Transverse colon (tissue), 4 donors: ENCODE results near the gene SSPN. TPM values are rescaled to one million over a fixed set of nuclear protein-coding genes. Genes with fewer than 3 reads are reported as not detected.

Experiments used
- DNase-seq: peaks from one replicate; pipeline ENCODE4 v3.0.0-alpha.2; 2019
- H3K27ac ChIP-seq, 4 donors: fragments of 200-600 bp; sonication (generic); 2 replicates each; pipeline ENCODE4 v1.5.1; 2016 to 2018; ENCODE audit warnings: inconsistent platforms in 4 of 4
- H3K27me3 ChIP-seq: fragments of 200-600 bp; sonication (generic); 2 replicates; pipeline ENCODE4 v1.5.1; 2017; ENCODE audit warnings: inconsistent platforms
- H3K36me3 ChIP-seq, 4 donors: fragments of 200-600 bp; sonication (generic); 2 replicates each; pipeline ENCODE4 v1.5.1; 2017 to 2019; ENCODE audit warnings: inconsistent platforms in 4 of 4
- H3K4me1 ChIP-seq, 4 donors: fragments of 200-600 bp; sonication (generic); 2 replicates each; pipeline ENCODE4 v1.5.1; 2017 to 2020; ENCODE audit warnings: inconsistent platforms in 4 of 4
- H3K4me3 ChIP-seq, 4 donors: fragments of 200-600 bp; sonication (generic); 1 replicate in 1 of 4; 2 replicates in 3 of 4; pipeline versions ENCODE4 v1.5.1 to v1.6.1; 2017 to 2019; ENCODE audit warnings: inconsistent platforms in 4 of 4
- H3K9me3 ChIP-seq, 2 donors: fragments of 200-600 bp; sonication (generic); 2 replicates each; pipeline ENCODE4 v1.5.1; 2017 to 2019; ENCODE audit warnings: inconsistent platforms in 2 of 2
- EP300 ChIP-seq: sonication (generic); formaldehyde crosslinking; IDR thresholded peaks from one replicate; pipeline ENCODE4 v1.6.1; 2017; ENCODE audit warnings: antibody characterized with exemption, low read depth
- POLR2A ChIP-seq: fragments of 450-650 bp; IDR thresholded peaks from one replicate; pipeline ENCODE4 v1.6.1; 2016; ENCODE audit warnings: antibody characterized with exemption, mild to moderate bottlenecking, moderate library complexity
- POLR2AphosphoS5 ChIP-seq, 3 donors: sonication (generic); formaldehyde crosslinking; IDR thresholded peaks; one replicate each; pipeline ENCODE4 v1.6.1; 2016; ENCODE audit warnings: antibody characterized with exemption in 3 of 3
- WGBS, 2 donors: methylation state at CpG; one replicate each; pipeline ENCODE4 v1.1.5; 2018; ENCODE audit warnings: low coverage in 1 of 2; 5-methylcytosine and 5-hydroxymethylcytosine counted together
- in situ Hi-C, 4 donors: fragments of 200-750 bp; cut with MboI; loops; one replicate each; pipeline versions ENCODE4 v1.15.0 to v1.15.1; 2017; ENCODE audit warnings: low sequenced_read_pairs in 3 of 4, low pct_ligation_motif_present in 1 of 4, low pct_unique_long_range_greater_than_20kb in 1 of 4
- intact Hi-C: fragments of 100-400 bp; cut with DNase I; formaldehyde crosslinking; loops from one replicate; pipeline ENCODE4 v1.15.1; 2023; ENCODE audit warnings: low total_unique reads
- total RNA-seq, 4 donors: library from RNA; depleted of rRNA; stranded (reverse); fragments of >200 nt; gene quantifications; one replicate each; pipeline ENCODE4 v1.1.0, GENCODE V29; 2016
- TF ChIP-seq, protein P1 (sequence below), 5 experiments: fragments of 200-600 bp in 3 of 5; fragments of 450-650 bp in 2 of 5; sonication (generic) in 3 of 5; IDR thresholded peaks; 1 replicate in 2 of 5; 2 replicates in 3 of 5; pipeline ENCODE4 v1.5.1; 2016 to 2017; ENCODE audit warnings: antibody characterized with exemption in 5 of 5, inconsistent platforms in 3 of 5, mild to moderate bottlenecking in 2 of 5, moderate library complexity in 1 of 5

SSPN gene
- total RNA-seq, 4 donors from 2014 or later = 4.5 to 103 (median 15.0) TPM

DNA sequence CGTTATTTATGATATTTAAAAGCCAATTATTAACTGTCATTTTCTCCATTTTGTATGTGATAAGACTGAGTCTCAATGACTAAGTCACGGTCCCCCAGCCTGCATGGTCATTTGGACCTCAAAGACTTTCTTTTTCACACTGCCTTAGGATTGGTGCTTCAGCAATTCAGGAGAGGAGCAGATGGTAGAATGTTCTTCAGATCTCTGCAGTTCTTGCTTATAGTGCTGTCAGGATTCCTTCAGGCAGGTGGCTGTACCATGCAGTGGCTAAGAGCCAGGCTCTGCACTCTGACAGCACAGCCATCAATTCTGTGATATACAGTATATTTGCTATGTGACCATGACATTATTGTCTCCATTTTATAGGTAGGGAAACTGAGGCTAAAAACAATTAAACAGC lies 18.7 kb downstream of the SSPN start:
- H3K27me3 ChIP-seq = no peaks in the 10 kb centered on the region
- WGBS, 2 donors = 52 to 84% methylated on average over 2 of the region's 2 CpGs
- intact Hi-C loops (no loop called here), in situ Hi-C loops (no loop called here)
- H3K36me3 ChIP-seq = no peaks in the 10 kb centered on the region
- no peaks in the 10 kb centered on the region for H3K4me1 ChIP-seq
- no peak overlapping the region for H3K27ac ChIP-seq
- TF ChIP-seq POLR2A = no peak
- no peak for TF ChIP-seq POLR2AphosphoS5 (IDR thresholded peaks at IDR 0.05)
- TF ChIP-seq EP300 = no peak
- TF ChIP-seq, protein P1, sequence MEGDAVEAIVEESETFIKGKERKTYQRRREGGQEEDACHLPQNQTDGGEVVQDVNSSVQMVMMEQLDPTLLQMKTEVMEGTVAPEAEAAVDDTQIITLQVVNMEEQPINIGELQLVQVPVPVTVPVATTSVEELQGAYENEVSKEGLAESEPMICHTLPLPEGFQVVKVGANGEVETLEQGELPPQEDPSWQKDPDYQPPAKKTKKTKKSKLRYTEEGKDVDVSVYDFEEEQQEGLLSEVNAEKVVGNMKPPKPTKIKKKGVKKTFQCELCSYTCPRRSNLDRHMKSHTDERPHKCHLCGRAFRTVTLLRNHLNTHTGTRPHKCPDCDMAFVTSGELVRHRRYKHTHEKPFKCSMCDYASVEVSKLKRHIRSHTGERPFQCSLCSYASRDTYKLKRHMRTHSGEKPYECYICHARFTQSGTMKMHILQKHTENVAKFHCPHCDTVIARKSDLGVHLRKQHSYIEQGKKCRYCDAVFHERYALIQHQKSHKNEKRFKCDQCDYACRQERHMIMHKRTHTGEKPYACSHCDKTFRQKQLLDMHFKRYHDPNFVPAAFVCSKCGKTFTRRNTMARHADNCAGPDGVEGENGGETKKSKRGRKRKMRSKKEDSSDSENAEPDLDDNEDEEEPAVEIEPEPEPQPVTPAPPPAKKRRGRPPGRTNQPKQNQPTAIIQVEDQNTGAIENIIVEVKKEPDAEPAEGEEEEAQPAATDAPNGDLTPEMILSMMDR (IDR thresholded peaks at IDR 0.05) = no peak
- H3K4me3 ChIP-seq = no peak overlapping the region
- DNase-seq = no peak
- H3K9me3 ChIP-seq = no peaks in the 10 kb centered on the region

DNA sequence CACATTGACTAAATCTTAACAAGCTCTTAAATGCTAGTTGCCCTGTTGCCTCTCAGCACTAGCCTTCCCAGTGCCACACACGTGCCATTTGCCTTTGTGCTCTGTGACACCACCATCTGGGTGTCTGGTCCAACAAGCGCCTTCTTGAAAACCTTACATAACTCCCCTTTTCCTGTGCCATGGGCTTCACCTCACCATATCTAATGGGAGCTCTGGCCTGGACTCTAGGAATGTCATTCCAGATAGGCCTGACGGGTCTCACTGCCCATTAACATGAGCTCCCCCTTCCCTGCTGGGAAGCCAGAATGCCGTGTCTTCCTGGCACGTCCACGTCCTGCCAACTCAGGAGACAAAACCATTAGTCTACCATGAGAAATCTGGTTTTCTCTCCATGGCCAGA lies 24.4 kb downstream of the SSPN start:
- TF ChIP-seq EP300 (no peak), POLR2AphosphoS5 (IDR thresholded peaks at IDR 0.05) (no peak), POLR2A (no peak)
- TF ChIP-seq, protein P1 (IDR thresholded peaks at IDR 0.05) = no peak
- intact Hi-C loops = loop anchor here (1.0 kb wide), 1 partner anchor 17 kb away; no protein-coding TSS in a partner anchor
- Histone ChIP-seq H3K4me1 (no peaks in the 10 kb centered on the region), H3K36me3 (no peaks in the 10 kb centered on the region), H3K4me3 (no peak overlapping the region), H3K27me3 (no peaks in the 10 kb centered on the region), H3K27ac (no peak overlapping the region), H3K9me3 (no peaks in the 10 kb centered on the region)
- WGBS, 2 donors = 89 to 96% methylated on average over 3 to 6 of the region's 6 CpGs
- no peak for DNase-seq
- in situ Hi-C loops = no loop called here

DNA sequence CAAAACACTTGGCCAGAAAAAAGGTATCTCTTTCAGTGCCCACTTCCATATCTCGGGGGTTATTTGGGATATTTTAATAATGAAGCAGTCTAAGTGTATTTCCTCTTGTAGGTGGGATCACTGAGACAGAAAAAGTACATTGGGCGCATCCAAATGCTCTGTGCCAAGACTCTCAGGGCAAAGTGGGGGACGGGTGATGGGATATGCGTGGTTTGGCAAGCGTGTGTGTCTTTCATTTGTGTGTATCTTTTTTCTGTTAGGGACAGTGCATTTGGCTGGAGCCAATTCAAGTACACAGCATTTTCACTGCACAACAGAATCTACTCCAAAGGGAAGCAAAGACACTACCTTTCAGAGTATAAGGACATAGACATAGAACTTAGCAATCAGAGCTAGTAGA lies 29.3 kb downstream of the SSPN start:
- no peak for TF ChIP-seq POLR2AphosphoS5 (IDR thresholded peaks at IDR 0.05)
- TF ChIP-seq EP300 = no peak
- TF ChIP-seq, protein P1 (IDR thresholded peaks at IDR 0.05) = no peak
- no peak for TF ChIP-seq POLR2A
- no peaks in the 10 kb centered on the region for H3K36me3 ChIP-seq
- in situ Hi-C loops = no loop called here
- no peak for DNase-seq
- peaks cover 0 to 12% (median 7%) of the 10 kb centered on the region in 4 donors for H3K4me1 ChIP-seq
- H3K9me3 ChIP-seq = no peaks in the 10 kb centered on the region
- intact Hi-C loops = no loop called here
- WGBS, 2 donors = 88 to 97% methylated on average over 5 of the region's 5 CpGs
- H3K4me3 ChIP-seq = no peak overlapping the region
- peaks cover 13% of the 10 kb centered on the region for H3K27me3 ChIP-seq
- H3K27ac ChIP-seq = no peak overlapping the region

DNA sequence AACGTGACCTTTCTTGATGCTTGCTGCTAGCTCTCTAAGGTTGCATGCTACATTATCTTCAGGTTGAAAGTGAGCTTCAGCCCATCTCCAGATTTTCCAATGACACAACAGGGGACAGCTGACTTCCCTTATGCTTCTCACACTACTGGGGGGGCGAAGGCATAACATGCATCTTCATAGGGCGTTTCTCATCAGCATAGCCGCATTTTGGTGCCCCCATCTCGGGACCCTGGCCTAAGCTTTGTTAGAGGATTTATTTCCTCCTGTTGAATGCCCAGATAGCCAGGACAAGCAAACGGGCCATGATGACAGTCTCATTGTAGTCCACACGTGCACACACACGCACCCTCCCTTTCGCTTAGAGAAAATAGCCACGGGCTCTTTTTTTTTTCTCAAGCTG lies 30.7 kb downstream of the SSPN start:
- Histone ChIP-seq H3K9me3 (no peaks in the 10 kb centered on the region), H3K27me3 (peaks cover 13% of the 10 kb centered on the region), H3K27ac (peak overlapping the region; percentile 17 to 66 (median 40)), H3K4me3 (peak overlapping the region in 2 of 4 donors; percentile 33 to 57), H3K4me1 (peaks cover 0 to 12% (median 7%) of the 10 kb centered on the region in 4 donors), H3K36me3 (no peaks in the 10 kb centered on the region)
- intact Hi-C loops = no loop called here
- 77 to 83% methylated on average over 3 to 10 of the region's 10 CpGs for WGBS, 2 donors
- TF ChIP-seq POLR2A (no peak), POLR2AphosphoS5 (IDR thresholded peaks at IDR 0.05) (no peak), EP300 (no peak)
- TF ChIP-seq, protein P1 (IDR thresholded peaks at IDR 0.05) = no peak
- in situ Hi-C loops = no loop called here
- no peak for DNase-seq
